Urothelium cell line (cell line): ENCODE measurements around the gene CFAP54.
A peak's percentile ranks its signal among the peaks of the same experiment; 100 is the strongest.

Experiments
- DNase-seq: peaks from one replicate; pipeline ENCODE4 v3.0.0; 2011; ENCODE audit warnings: low spot score, mixed read lengths
- FAIRE-seq: peaks from 2 replicates; lab custom pipeline; 2011; peaks lifted over from hg19 to GRCh38; lab: Jason Lieb, UNC

Gene CFAP54

DNA sequence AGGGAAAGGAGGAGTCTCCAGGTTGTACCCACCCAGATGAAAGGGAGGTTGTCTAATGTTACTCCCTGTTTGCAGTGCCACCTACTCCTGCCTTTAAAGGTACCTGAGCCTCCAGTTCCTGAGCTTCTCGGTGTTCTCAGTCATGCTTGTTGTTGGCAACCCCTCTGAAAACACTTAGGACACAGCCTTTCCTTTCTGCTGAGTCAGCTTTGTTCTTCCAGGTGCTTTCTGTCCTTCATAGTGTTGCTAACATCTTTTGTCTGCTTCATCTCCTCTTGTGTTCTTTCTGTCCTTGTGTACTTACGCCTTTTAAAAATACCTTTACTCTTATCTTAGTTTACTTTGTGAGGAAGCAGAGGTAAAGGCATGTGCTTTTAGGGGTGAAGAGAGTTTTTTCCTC, 320.7 kb downstream of the CFAP54 start:
- FAIRE-seq (no peak), DNase-seq (no peak)

DNA sequence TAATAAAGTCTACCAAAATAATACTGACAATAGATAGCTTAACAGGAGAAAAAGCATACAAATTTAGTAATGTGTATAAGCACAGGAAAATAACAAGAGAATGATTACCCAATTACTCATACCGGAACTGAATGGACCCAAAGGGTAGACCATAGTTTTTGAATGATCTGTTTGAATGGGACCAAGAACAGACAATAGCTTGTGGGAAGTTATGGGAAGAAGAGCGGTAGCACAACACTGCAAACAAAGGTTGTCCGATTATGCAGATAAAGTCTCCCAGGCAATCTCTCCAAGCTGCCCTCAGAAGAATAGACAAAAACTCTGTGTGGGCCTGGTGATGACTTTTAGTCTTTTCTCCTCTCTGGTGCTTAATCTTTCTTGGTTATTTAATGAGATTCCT, 321.1 kb downstream of the CFAP54 start:
- DNase-seq (no peak), FAIRE-seq (no peak)

DNA sequence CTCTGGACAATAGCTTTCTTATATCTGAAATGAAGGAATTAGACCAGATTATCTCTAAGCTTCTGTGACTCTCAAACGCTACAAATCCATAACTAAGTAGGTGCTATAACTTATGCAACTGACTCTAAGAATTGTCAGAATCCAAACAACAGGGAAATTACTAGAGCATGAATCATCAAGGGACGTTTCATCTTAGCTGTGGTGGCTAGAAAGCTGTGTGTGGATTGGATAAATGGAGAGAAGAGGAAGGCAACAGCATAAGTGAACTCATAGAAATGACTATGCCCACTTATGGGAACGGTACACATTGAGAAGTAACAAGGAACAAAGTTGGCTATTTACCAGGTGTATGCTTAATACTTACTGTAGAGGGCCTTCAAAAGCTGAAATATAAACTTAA, 321.7 kb downstream of the CFAP54 start:
- peak; percentile 56 for DNase-seq
- no peak for FAIRE-seq

DNA sequence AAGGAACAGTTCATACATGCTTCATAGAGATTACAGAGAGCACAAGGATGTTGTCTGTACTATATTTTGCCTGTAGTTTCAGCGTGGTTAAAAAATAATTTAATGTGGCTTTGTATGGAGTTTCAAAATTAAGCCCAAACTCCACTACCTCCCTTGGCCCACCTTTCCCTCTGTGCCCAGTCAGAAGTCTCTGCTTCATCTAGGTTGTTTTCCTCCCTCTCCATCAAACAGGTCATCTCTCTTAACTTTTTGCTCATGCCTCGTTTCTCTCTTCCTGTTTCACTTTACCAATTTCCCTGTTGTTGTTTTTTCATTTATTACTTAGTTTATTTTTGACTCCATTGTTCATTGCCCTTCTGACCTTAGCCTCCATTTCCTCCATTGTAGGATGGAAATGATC, 322.8 kb downstream of the CFAP54 start:
- DNase-seq (no peak), FAIRE-seq (no peak)

DNA sequence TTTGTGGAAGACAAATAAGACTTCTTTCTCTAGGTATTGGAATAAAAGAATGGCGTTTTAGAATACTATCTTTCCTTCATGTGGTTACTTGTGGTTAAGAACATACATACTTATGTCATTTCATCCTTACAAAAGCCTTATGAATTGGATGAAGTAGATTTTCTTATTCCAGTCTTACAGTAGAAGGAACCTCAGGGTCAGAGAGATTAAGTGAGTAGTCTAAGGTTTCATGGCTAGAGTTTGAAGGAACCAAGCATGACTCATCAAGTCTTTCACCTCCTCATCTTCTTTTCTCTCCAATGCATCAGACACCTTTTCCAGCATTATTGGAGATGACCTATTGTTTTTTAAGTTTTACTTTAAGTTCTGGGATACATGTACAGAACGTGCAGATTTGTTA, 324.8 kb downstream of the CFAP54 start:
- DNase-seq (no peak), FAIRE-seq (no peak)

DNA sequence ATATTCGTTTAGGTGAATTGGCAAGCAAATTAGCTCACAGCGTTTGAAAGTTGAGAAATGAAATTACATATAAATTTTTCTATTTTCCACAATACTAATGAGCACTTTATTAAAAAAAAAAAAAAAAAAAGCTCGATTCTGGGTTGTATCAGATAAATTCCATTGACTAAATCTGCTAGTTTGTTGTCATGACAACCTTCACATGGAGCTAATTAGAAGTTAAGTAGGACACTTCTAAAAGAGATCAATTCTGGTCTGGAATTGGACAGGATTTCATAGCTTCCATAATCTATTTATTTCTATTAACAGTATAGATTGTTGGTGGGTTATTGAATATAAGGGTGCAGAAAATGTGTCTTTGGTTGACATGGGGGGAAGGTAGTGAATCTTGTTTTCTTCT, 332.2 kb downstream of the CFAP54 start:
- FAIRE-seq (no peak), DNase-seq (no peak)

DNA sequence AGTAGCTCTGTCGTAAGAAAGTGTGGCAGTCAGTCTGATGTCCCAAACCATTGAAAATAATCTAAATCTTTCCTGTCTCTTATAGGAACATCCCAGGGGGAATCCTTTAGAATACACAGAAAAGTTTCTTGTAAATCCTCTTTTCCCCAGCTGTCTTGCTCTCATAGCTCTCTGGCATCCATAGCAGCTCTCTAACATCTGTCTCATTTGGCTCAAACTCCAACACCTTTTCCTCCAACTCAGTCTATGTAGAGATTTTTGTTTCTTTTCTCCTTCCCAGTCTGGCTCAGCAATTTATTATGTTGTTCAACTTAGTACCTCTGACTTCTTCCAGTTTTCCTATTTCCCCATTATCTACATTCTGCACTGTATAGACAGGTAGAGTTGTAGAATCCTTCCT, 333.3 kb downstream of the CFAP54 start:
- no peak for DNase-seq
- no peak for FAIRE-seq

DNA sequence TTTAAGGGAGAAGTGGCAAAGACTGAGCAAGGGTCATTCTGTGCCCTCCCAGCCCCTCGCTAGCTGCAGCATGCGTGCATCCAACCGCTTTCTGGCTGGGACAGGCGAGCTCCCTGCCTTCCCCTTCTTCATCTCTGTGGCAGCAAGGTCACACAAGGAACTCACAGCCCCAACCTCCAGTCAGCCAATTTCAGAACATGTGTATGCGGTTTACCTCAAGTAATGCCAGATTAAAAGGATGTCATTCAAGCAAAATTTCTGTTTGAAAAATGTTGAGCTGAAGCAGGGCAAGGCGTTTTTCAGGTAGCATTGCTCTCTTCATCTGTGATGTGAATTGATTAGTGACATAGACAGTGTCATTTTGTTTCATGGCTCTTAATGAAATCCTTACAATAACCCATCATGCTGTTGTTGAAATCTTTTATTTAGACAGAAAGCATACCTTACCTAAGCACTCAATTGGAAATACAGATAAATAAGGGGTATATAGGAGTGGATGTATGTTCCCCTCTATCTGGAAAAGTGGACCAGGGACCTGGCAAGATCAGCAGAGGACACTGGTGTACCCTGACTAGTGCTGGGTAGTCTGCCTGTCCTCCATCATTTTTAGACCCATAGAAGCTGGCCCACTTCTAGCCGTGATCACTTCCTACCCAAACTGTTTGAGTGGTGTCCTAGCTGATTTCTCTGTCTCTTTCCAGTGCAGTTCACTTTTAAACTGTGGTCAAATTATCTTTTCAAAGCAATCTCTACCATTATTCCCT, 334.9 kb downstream of the CFAP54 start:
- no peak for FAIRE-seq

DNA sequence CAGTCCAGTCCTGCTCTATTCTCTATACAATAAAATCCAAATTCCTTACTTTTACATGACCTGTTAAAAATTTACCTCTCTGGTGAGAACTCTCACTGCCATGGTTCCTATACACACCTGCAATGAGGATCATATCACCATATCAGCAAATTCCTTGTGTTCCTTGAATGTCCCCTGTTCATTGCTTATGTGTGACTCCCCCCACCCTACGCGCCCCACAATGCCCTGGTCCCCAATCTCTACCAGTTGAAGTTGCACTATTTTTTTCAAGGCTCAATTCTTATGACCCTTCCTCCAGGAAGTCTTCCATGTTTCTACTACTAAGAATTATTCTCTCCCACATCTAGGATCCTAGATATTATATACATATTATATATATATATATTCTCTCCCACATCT, 335.5 kb downstream of the CFAP54 start:
- DNase-seq = no peak
- no peak for FAIRE-seq

More for the DNA sequence above, 334.9 kb downstream of the CFAP54 start:
- no peak for DNase-seq

DNA sequence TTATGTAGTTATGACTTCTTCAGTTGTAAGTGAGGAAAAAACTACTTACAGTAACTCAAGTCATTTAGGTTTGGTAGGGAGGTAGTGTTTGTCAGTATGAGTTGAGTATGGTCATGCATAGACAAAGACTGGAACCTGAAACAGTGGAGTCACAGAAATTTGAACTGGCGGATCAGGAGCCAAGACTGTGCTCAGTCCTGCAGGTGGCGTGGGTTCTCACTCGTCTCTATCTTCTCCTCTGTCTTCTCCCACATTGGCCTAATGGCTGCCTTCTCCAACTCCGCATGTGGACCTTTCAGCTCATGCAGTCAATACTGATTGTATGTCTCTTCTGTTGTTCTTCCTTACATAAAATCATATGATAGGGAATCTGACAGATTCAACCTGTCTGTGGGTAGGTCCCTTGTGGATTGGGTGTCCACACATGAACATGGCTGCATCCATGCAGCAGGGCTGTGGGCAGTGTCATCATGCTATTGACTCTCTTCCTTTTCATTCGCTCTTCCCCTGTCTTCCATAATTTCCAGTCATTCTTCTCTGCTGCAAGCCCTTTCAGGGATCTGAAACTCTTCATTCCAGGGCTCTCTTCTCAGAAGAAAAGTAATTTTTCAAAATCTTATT, 338.9 kb downstream of the CFAP54 start:
- no peak for FAIRE-seq
- DNase-seq = no peak

DNA sequence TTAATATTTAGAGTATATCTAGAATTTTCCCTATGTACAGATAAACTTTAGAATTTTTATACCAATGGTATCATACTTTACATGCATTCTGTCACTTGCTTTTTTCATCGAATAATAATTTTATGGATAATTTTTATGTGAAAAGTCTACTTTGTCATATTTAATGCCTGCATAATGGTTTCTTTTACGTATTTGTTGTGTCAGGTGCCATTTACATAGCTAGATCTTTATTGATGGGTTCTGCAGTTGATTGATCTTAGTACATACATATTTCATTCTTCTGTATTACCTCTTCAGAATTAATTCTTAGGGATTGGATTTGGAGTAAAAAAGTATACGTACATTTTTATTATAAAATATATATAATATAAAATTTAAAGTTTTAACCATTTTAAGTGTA, 340.0 kb downstream of the CFAP54 start:
- no peak for FAIRE-seq
- no peak for DNase-seq

DNA sequence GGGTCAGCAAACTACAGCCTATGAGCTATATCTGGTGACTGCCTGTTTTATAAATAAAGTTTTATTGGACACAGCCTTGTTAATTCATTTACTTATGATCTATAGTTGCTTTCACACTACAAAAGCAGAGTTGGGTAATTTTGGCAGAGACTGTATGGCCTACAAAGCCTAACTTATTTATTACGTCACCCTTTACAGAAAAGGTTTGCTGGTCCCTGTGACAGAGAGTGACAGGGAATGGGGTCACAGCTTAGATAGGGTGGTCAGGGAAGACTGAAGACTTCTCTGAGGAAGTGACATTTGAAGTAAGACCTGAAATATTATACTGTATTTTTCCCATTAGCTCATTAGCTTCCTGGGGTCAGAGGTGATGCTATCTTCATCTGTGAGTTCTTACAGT, 342.0 kb downstream of the CFAP54 start:
- DNase-seq (no peak), FAIRE-seq (no peak)

DNA sequence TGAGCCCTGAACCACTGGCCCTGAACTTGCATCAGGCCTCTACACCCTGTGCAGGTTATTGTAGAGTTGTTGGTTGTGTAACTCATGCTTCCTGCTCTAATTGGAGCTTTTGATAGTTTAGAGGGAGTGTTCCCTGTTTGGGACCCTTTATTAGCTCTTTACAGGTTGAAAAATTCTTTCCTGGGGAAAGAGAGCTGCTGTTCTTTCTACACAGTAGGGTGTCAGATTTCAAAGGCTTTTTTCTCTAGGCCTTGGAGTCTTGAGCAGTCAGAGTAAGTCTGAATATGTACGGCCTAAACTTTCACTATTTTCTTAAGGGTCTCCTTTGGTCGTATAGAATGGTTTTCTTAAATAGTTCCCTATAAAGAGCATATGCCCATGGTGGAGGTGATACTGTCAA, 356.9 kb downstream of the CFAP54 start:
- FAIRE-seq = no peak

DNA sequence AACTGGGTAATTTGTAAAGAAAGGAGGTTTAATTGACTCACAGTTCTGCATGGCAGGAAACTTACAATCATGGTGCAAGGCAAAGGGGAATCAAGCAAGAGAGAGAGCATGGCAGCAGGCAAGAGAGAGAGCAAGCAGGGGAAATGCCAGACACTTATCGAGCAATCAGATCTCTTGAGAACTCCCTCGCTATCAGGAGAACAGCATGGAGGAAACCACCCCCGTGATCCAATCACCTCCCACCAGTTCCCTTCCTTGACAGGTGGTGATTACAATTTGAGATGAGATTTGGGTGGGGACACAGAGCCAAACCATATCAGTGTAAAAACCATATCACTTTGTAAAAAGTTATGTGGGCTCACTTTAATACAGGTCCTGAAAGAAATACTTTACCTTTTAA, 361.3 kb downstream of the CFAP54 start:
- no peak for FAIRE-seq
- no peak for DNase-seq

More for the DNA sequence above, 356.9 kb downstream of the CFAP54 start:
- no peak for DNase-seq

DNA sequence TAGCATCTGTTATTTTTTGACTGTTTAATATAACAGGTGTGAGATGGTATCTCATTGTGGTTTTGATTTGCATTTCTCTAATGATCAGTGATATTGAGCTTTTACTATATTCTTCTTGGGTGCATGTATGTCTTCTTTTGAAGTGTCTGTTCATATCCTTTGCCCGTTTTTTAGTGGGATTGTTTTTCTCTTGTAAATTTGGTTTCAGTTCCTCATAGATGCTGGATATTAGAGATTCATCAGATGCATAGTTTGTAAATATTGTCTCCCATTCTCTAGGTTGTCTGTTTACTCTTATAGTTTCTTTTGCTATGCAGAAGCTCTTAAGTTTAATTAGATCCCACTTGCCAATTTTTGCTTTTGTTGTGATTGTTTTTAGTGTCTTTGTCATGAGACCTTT, 368.8 kb downstream of the CFAP54 start:
- no peak for FAIRE-seq
- no peak for DNase-seq

DNA sequence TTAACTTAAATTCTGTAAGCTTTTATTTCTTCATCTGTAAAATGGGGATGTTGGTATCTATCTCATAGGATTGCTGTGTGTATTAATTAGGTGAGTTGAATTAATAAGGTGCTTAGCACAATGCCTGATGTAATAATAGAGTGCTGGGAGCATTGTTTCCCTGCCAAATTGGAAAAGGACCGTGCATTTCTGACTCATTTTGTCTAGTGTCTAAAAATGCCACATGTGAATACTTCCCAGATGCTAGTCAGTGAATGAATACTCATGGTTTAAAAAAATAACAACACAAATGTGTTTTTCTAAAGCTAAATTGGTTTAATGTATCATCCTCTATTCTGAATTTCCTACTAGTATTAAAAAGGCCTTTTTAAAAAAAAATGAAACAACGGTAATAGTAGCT, 372.3 kb downstream of the CFAP54 start:
- FAIRE-seq = no peak
- DNase-seq = no peak

DNA sequence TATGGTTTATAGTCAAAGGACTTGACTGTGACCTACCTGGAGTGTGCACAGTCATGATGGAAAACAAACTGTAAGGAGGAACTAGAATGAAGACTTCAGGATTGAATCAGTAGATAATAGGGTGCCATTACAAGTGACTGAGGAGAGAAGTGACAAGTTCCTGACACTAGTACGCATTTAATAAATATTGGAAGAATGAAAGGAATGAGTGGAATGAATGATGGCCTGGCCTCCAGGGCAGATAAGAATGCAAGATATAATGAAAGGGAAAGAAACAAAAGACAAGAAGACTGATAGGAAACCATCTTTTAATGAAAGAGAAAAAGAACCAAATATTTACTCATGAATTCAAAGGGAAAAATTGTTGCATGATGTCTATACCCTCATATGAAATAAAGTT, 372.9 kb downstream of the CFAP54 start:
- no peak for DNase-seq
- FAIRE-seq = no peak

DNA sequence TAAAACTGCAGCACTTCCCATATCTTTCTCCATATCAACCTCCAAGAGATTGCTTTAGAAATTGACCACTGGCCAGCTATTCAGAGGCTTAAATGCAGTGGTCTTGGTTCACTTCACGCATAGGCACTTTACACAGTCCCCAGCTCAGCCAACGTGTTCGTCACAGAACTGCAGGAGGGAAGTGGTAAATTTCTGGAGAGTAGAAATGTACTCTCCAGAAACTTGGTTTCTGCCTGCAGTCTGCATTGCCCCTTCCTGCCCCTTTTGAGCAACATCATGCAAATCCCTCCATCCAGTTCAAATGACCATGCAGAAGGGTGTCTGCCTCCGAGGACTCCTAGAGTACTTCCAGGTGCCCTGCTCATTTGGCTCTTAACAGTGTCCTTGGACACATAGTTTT, 375.0 kb downstream of the CFAP54 start:
- DNase-seq = no peak
- no peak for FAIRE-seq

DNA sequence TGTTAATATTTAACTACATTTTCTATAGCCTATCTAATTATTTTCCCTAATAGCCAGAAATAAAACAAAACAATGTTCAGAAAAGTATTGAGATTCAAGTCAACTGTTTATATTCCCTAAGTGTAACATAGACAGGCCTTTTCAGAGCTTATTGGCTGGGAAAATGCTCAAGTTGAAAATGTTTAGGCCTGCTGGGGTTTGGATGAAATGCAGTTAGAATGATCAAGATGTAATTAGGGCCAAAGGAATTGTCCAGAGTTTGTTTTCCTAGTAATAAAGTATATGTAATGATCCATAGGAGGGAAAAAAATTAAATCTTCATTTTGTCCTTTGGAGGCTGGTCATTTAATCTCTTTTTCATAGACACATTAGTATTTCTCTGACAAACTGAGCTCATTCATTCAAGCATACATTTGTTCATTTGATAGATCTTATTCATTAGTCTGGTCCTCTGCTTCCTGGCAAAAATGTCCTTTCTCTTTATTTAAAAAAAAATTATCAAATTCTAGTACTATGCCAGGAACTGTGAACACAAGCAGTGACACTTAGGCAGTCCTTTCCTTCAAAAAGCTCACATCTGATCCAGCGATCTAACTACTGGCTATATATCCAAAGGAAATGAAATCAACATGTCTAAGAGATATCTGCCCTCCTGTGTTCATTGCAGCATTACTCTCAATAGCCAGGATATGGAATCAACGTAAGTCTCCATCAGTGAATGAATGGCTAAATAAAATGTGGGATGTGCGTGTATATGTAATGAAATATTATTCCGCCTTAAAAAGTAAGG, 377.6 kb downstream of the CFAP54 start:
- DNase-seq (no peak), FAIRE-seq (no peak)

DNA sequence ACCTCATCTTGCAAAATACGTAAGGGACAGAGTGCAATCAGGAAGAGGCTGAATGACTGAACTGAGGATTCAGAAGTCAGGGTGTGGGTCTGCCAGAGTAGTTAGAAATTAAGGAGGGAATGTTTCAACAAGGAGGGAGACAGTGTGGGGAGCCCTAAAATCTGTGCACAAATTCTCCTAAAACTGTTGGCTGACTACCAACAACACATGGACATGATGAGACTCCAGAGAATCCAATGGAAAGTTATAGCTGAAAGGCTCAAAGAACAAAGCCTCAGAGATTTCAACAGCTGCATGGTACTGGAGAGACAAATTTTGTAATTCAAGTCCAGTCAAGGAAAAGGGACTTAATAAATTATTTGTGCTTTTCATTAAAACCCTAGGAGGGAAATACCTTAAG, 381.6 kb downstream of the CFAP54 start:
- no peak for FAIRE-seq
- DNase-seq = no peak

DNA sequence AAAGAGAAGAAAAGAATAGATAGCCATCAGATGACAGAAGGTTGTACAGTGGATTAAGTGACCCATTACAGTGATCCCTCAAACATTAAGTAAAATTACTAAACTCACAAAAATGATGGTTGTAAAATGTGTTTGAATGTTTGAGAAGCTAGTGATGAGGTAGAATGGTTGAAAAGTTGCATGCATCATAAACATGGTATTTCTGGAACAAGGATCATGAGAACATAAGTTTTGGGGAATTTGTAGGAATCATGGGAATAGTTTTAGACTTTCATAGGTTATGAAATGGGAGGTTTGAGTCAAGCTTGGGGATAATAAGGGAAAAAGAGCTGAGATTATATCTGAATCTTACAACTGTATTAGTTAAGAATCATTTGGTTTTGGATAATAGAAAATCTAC, 383.6 kb downstream of the CFAP54 start:
- DNase-seq = no peak
- FAIRE-seq = no peak

DNA sequence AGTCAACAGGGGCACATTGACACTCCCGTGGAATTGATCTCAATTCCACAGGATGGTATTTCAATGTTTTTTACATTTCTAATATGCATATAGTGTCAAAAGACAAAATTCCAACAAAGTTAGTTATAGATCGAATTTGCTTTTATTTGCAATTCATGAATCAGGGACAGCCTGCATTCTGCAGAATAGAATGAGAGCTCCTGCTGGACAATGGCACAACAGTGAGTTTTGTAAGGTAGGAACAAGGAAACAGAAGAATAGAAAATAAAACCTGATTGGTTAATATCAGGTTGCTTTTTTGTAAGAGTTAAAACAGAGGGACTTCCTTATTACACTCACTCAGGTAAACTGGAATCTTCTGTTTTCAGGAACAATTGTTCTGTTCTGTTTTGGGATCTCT, 384.8 kb downstream of the CFAP54 start:
- no peak for FAIRE-seq
- no peak for DNase-seq
